ENCODE data around the gene CDH23. TPM values are rescaled to one million over a fixed set of nuclear protein-coding genes. Genes with fewer than 3 reads are reported as not detected.
A peak's percentile ranks its signal among the peaks of the same experiment; 100 is the strongest.

Gene CDH23
- total RNA-seq, 4 donors from 2014 or later: 14.4 to 29.6 (median 19.7) TPM

DNA sequence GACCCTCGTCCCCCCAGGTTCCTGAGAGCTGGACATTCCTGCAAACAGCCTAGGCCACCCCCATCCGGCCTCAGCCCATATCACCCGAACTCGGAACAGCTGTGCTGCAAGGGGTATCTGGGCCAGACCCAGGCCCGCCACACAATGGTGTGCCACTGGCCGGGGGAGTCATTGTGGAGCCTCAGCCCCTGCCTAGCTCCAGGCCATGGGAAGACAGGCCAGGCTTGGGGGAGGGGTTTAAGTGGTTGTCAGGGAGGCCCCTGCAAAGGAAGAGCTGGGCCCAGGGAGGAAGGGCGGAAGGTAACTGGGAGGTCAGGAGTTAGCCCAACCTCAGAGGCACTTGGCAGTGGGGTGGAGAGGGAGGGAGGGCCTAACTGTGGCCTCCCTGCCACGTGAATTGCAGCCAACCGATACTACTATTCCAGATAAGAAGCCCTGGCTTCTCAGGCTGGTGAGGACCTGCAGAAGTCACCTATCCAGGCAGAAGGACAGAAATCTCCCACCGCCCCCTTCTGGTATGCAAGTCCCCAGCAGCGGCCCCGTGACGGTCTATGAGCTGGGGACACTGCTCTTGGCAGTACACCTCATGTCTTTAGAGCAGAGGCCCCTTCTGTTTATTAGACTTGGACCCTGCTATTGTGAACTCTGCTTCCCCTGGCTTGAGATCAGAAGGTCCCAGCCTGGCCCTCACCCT lies 349.8 kb downstream of the CDH23 start:
- Histone ChIP-seq H3K4me1 (peaks cover 53 to 61% (median 58%) of the 10 kb centered on the region in 4 donors), H3K4me3 (no peak overlapping the region), H3K27ac (replicated peaks in 1 of 4) (peak overlapping the region; percentile 64 to 76 (median 68)), H3K9me3 (peaks cover 0 to 7% (median 0%) of the 10 kb centered on the region in 4 donors), H3K27me3 (no peaks in the 10 kb centered on the region), H3K36me3 (peaks cover 12 to 35% (median 24%) of the 10 kb centered on the region in 4 donors)
- 69% methylated on average over 13 of the region's 13 CpGs for WGBS
- TF ChIP-seq POLR2AphosphoS5 (IDR thresholded peaks at IDR 0.05) (peak; percentile 23 to 32), POLR2A (IDR thresholded peaks at IDR 0.05; ENCODE audit: low read depth) (no peak)
- TF ChIP-seq, protein P1, sequence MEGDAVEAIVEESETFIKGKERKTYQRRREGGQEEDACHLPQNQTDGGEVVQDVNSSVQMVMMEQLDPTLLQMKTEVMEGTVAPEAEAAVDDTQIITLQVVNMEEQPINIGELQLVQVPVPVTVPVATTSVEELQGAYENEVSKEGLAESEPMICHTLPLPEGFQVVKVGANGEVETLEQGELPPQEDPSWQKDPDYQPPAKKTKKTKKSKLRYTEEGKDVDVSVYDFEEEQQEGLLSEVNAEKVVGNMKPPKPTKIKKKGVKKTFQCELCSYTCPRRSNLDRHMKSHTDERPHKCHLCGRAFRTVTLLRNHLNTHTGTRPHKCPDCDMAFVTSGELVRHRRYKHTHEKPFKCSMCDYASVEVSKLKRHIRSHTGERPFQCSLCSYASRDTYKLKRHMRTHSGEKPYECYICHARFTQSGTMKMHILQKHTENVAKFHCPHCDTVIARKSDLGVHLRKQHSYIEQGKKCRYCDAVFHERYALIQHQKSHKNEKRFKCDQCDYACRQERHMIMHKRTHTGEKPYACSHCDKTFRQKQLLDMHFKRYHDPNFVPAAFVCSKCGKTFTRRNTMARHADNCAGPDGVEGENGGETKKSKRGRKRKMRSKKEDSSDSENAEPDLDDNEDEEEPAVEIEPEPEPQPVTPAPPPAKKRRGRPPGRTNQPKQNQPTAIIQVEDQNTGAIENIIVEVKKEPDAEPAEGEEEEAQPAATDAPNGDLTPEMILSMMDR (IDR thresholded peaks at IDR 0.05): no peak
- no peak for DNase-seq (ENCODE audit: extremely low spot score)
- intact Hi-C loops (cut with DNase I): no loop called here

DNA sequence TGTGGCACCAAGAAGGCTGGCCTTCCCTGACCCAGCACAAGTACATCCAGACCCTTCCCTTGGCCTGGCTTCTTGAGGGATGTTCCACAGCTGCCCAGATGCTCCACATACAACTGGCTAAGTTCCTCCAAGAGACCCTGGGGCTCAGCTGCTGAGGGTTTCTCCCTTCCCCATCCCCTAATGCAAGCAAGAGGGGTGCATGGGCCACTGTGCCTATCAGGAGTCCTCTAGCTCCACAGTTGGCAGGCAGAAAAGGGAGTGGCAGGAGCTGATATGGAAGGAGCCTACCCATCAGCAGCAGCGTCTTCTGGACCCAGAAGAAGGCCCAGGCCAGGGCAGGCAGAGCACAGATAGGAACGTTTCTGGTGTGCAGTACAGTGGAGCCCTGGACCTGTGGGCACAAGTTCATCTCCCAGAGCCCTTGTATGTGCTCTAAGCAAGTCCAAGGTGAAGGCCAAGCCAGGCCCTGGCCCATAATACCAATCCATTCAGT lies 350.4 kb downstream of the CDH23 start:
- intact Hi-C loops (cut with DNase I): no loop called here
- WGBS: 72% methylated on average over 2 of the region's 2 CpGs
- peaks cover 58 to 64% (median 60%) of the 10 kb centered on the region in 4 donors for H3K4me1 ChIP-seq
- H3K4me3 ChIP-seq: no peak overlapping the region
- H3K9me3 ChIP-seq: peaks cover 0 to 7% (median 0%) of the 10 kb centered on the region in 4 donors
- no peak for DNase-seq (ENCODE audit: extremely low spot score)
- peaks cover 18 to 35% (median 27%) of the 10 kb centered on the region in 4 donors for H3K36me3 ChIP-seq
- H3K27me3 ChIP-seq: no peaks in the 10 kb centered on the region
- H3K27ac ChIP-seq (replicated peaks in 1 of 4): peak overlapping the region; percentile 64 to 76 (median 68)
- TF ChIP-seq POLR2A (IDR thresholded peaks at IDR 0.05; ENCODE audit: low read depth) (no peak), EP300 (IDR thresholded peaks at IDR 0.05) (no peak), POLR2AphosphoS5 (IDR thresholded peaks at IDR 0.05) (no peak)
- TF ChIP-seq, protein P1 (IDR thresholded peaks at IDR 0.05): no peak

DNA sequence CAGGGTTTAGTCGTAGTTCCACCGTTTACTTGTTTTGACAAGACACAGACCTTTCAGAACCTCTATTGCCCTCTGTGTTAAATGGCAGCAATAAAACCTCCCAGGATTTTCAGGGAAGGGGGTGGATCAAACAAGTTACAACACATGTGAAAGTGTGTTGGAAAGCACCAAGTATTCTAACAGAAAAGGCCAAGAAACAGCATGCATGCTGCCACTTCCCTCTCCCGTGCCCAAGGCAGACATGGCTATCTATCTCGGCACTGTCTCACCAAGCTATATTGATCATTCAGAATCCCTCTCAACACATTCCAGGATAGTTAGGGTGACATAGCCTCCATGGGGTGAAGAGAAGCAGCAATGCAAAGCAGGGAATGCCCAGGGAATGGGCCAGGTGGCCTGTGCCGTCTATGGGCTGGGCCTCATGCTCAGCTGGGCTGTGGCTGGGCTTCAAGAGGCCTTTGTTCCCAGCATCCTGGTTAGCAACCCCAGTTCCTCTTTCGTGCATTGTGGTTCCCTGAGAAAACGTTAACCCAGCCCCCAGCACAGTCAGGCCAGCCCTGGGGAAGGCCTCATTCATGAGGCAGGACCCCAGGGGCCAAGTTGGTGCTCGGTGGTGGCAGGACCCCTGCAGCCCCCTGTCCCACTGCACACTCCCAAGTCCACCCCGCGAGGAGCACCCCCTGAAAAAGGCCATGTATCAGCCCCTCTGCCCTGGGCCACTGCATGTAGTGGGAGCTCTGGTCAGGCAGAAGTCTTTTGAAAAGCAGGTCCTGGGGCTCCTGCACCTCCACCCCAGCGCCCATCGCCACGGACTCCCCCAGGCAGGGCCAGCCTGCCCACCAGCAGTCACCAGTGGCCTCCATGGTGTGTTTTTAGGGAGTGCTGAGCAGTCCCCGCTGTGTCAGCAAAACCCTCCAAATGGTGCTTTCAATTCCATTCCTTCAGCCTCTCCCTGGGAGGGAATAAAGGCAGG lies 351.1 kb downstream of the CDH23 start:
- no peak overlapping the region for H3K4me3 ChIP-seq
- H3K4me1 ChIP-seq: peaks cover 58 to 72% (median 68%) of the 10 kb centered on the region in 4 donors
- no peak for DNase-seq (ENCODE audit: extremely low spot score)
- WGBS: 68% methylated on average over 10 of the region's 14 CpGs
- H3K9me3 ChIP-seq: peaks cover 0 to 4% (median 0%) of the 10 kb centered on the region in 4 donors
- no peaks in the 10 kb centered on the region for H3K27me3 ChIP-seq
- intact Hi-C loops (cut with DNase I): no loop called here
- peaks cover 26 to 35% (median 34%) of the 10 kb centered on the region in 4 donors for H3K36me3 ChIP-seq
- H3K27ac ChIP-seq (replicated peaks in 1 of 4): peak overlapping the region; percentile 64 to 76 (median 68)
- TF ChIP-seq EP300 (IDR thresholded peaks at IDR 0.05): no peak
- peak in 1 of 2 donors; percentile 7 for TF ChIP-seq POLR2AphosphoS5 (IDR thresholded peaks at IDR 0.05)

DNA sequence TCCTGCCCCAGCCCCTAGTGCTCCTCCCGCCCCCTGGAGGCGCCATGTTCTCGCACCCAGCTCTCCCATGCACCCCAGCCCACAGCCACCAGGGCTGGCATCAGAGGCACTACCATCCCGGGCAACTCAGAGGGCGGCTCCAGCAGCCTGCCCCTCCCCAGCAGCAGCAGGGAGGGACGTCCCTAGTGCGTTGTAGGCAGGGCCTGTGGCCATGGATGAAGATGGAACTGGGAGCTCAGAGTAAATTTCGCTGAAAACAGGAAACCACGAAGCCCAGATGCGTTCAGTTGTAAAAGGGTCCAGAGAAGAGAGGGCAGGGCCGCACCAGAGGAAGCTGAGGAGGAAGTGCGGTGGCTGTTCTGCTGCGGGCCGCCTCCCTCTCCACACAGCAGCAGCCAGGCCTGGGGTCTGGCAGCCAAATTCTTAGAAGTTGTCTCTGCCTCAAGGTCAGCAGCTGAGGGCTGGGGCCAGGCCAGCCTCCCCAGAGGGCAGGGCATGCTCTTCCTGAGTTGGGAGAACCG lies 352.0 kb downstream of the CDH23 start:
- H3K9me3 ChIP-seq: no peaks in the 10 kb centered on the region
- H3K27ac ChIP-seq (replicated peaks in 1 of 4): peak overlapping the region; percentile 64 to 76 (median 68)
- no peak overlapping the region for H3K4me3 ChIP-seq
- peaks cover 29 to 43% (median 43%) of the 10 kb centered on the region in 4 donors for H3K36me3 ChIP-seq
- DNase-seq (ENCODE audit: extremely low spot score): peak; percentile 94
- TF ChIP-seq POLR2AphosphoS5 (IDR thresholded peaks at IDR 0.05) (peak; percentile 54 to 55), POLR2A (IDR thresholded peaks at IDR 0.05; ENCODE audit: low read depth) (no peak), EP300 (IDR thresholded peaks at IDR 0.05) (no peak)
- TF ChIP-seq, protein P1 (IDR thresholded peaks at IDR 0.05): no peak
- no peaks in the 10 kb centered on the region for H3K27me3 ChIP-seq
- intact Hi-C loops (cut with DNase I): no loop called here
- H3K4me1 ChIP-seq: peaks cover 58 to 76% (median 71%) of the 10 kb centered on the region in 4 donors
- WGBS: 32% methylated on average over 5 of the region's 15 CpGs
